Posterior vena cava (tissue), 2 donors: Measurements from ENCODE around the gene L3MBTL1. TPM values are rescaled to one million over a fixed set of nuclear protein-coding genes. Genes with fewer than 3 reads are reported as not detected.
"Not testable (repeated sequence)": the region's sequence is repeated elsewhere in the genome, so short reads cannot be mapped to it uniquely, and the experiment has no call there.

Source experiments
- DNase-seq: peaks from one replicate; pipeline ENCODE4 v3.0.0-alpha.2; 2020; ENCODE audit warnings: low spot score
- intact Hi-C, 2 donors: fragments of 100-400 bp; cut with DNase I; formaldehyde crosslinking; loops; one replicate each; pipeline versions ENCODE4 v1.14.1 to v1.14.2; 2022 to 2023
- total RNA-seq, 2 donors: library from RNA; stranded (reverse); fragmentation: NEBNext Ultra II Directional; extraction: Animal tissue kit (Norgen Biotek cat#: 25700); gene quantifications; one replicate each; pipeline ENCODE4 v1.2.1, GENCODE V29; 2021
- donor health status: DM: yes; HTN: yes; CAD: no.
- donor health status: DM: yes; HTN: yes; CAD: no.

L3MBTL1 gene
- total RNA-seq, 2 donors from 2014 or later = 6.7 to 7.1 TPM

GRCh38 chr20:43571771-43572170 is 64.3 kb downstream of the L3MBTL1 start:
- intact Hi-C loops = no loop called here
- peak; percentile 71 for DNase-seq

GRCh38 chr20:43572891-43573290 is 65.4 kb downstream of the L3MBTL1 start:
- peak; percentile 37 for DNase-seq
- intact Hi-C loops = no loop called here

GRCh38 chr20:43576108-43576507 is 68.6 kb downstream of the L3MBTL1 start:
- intact Hi-C loops = no loop called here
- peak; percentile 70 for DNase-seq

GRCh38 chr20:43579861-43580793 is 72.6 kb downstream of the L3MBTL1 start:
- peak; percentile 12 for DNase-seq
- intact Hi-C loops = no loop called here

GRCh38 chr20:43583133-43583864 is 75.8 kb downstream of the L3MBTL1 start:
- intact Hi-C loops = no loop called here
- DNase-seq = no peak

- peak; percentile 92 for DNase-seq
- intact Hi-C loops = no loop called here
Observed at GRCh38 chr20:43583982-43584432, 76.5 kb downstream of the L3MBTL1 start.

- peak; percentile 67 for DNase-seq
- intact Hi-C loops = no loop called here
Observed at GRCh38 chr20:43584448-43585136, 77.1 kb downstream of the L3MBTL1 start.

GRCh38 chr20:43586641-43587040 is 79.1 kb downstream of the L3MBTL1 start:
- intact Hi-C loops = no loop called here
- no peak for DNase-seq

GRCh38 chr20:43588526-43588925 is 81.0 kb downstream of the L3MBTL1 start:
- DNase-seq, intact Hi-C loops: not testable (repeated sequence)

- intact Hi-C loops = no loop called here
- DNase-seq = no peak
Observed at GRCh38 chr20:43590036-43590391, 82.5 kb downstream of the L3MBTL1 start.

GRCh38 chr20:43590392-43591303 is 83.2 kb downstream of the L3MBTL1 start, which contains the start of gene IFT52:
Gene IFT52 (plus strand): TSS chr20:43590937. CDS start chr20:43594699, 3,762 bp downstream.
- DNase-seq = peak; percentile 98
- intact Hi-C loops = no loop called here

Other genes starting within 250 kb of the L3MBTL1 start
- gene SRSF6, start 49.8 kb upstream of the L3MBTL1 start, total RNA-seq = 10 to 100 TPM; 58.5 to 70.4 TPM
- 1 to 10 TPM in 1 of 2 donors, under 1 TPM in 1; 0.76 to 1.3 TPM for gene SGK2, start 51.3 kb downstream of the L3MBTL1 start, total RNA-seq
- 10 to 100 TPM; 26.7 to 30.1 TPM for gene IFT52, start 83.2 kb downstream of the L3MBTL1 start, total RNA-seq
- gene MYBL2, start 159.4 kb downstream of the L3MBTL1 start, total RNA-seq = under 1 TPM; 0.24 to 0.60 TPM
- not detected for gene GTSF1L, start 219.3 kb downstream of the L3MBTL1 start, total RNA-seq